SK-N-SH treated with all-trans-retinoic acid at 6 μM for 48 hours (cell line): ENCODE results near the gene HCN2.
"Not testable (repeated sequence)": the region's sequence is repeated elsewhere in the genome, so short reads cannot be mapped to it uniquely, and the experiment has no call there.

Experiments used
- ATAC-seq: fragments of 200-7000 bp; cut with Tn5 transposase; 3 replicates; pipeline ENCODE4 v1.9.1; 2020; ENCODE audit warnings: mild to moderate bottlenecking, moderate library complexity
- ARNTL ChIP-seq: fragments of 450-650 bp; formaldehyde crosslinking; IDR thresholded peaks from 2 replicates; pipeline ENCODE4 v1.5.0; 2020; ENCODE audit warnings: low read depth, mild to moderate bottlenecking, moderate library complexity, borderline replicate concordance
- BACH2 ChIP-seq: fragments of 250-450 bp; sonication (Bioruptor Pico); IDR thresholded peaks from 2 replicates; pipeline ENCODE4 v1.9.0; 2021; ENCODE audit warnings: mild to moderate bottlenecking, borderline replicate concordance
- CSDC2 ChIP-seq: fragments of 250-450 bp; sonication (Bioruptor Pico); IDR thresholded peaks from 2 replicates; pipeline ENCODE4 v1.5.0; 2020; ENCODE audit warnings: mild to moderate bottlenecking, moderate library complexity
- GLIS3 ChIP-seq: fragments of 250-450 bp; sonication (Bioruptor Pico); IDR thresholded peaks from 2 replicates; pipeline ENCODE4 v1.5.0; 2020; ENCODE audit warnings: mild to moderate bottlenecking, moderate library complexity
- ISL1 ChIP-seq: fragments of 250-450 bp; sonication (Bioruptor Pico); IDR thresholded peaks from 2 replicates; pipeline ENCODE4 v2.1.2; 2022; ENCODE audit warnings: mild to moderate bottlenecking, moderate library complexity
- OSR1 ChIP-seq: fragments of 250-450 bp; sonication (Bioruptor Pico); IDR thresholded peaks from 2 replicates; pipeline ENCODE4 v1.8.0; 2022; ENCODE audit warnings: moderate library complexity, mild to moderate bottlenecking, inconsistent platforms
- PATZ1 ChIP-seq: fragments of 250-450 bp; sonication (Bioruptor Pico); IDR thresholded peaks from 2 replicates; pipeline ENCODE4 v1.8.0; 2020; ENCODE audit warnings: mild to moderate bottlenecking, moderate library complexity, borderline replicate concordance
- RARB ChIP-seq: fragments of 250-450 bp; sonication (Bioruptor Pico); IDR thresholded peaks from 2 replicates; pipeline ENCODE4 v1.8.0; 2021; ENCODE audit warnings: mild to moderate bottlenecking, moderate library complexity
- TCF4 ChIP-seq: fragments of 250-450 bp; sonication (Bioruptor Pico); IDR thresholded peaks from 2 replicates; pipeline ENCODE4 v1.8.0; 2021; ENCODE audit warnings: mild to moderate bottlenecking, moderate library complexity, borderline replicate concordance
- ZFP3 ChIP-seq: fragments of 250-450 bp; sonication (Bioruptor Pico); IDR thresholded peaks from 2 replicates; pipeline ENCODE4 v1.5.0; 2020; ENCODE audit warnings: mild to moderate bottlenecking, moderate library complexity
- ZFP30 ChIP-seq: fragments of 450-650 bp; formaldehyde crosslinking; IDR thresholded peaks from 2 replicates; pipeline ENCODE4 v1.5.0; 2022; ENCODE audit warnings: mild to moderate bottlenecking, moderate library complexity
- ZNF70 ChIP-seq: fragments of 450-650 bp; formaldehyde crosslinking; IDR thresholded peaks from 2 replicates; pipeline ENCODE4 v1.5.0; 2020; ENCODE audit warnings: mild to moderate bottlenecking, moderate library complexity
- ZNF8 ChIP-seq: fragments of 450-650 bp; formaldehyde crosslinking; IDR thresholded peaks from 2 replicates; pipeline ENCODE4 v1.5.0; 2020; ENCODE audit warnings: mild to moderate bottlenecking, moderate library complexity
- TF ChIP-seq, protein P1 (sequence below): fragments of 250-450 bp; sonication (Bioruptor Pico); IDR thresholded peaks from 2 replicates; pipeline ENCODE4 v1.5.0; 2020; ENCODE audit warnings: mild to moderate bottlenecking, moderate library complexity
- TF ChIP-seq, protein P2 (sequence below): fragments of 250-450 bp; sonication (Bioruptor Pico); IDR thresholded peaks from 2 replicates; pipeline ENCODE4 v1.5.1; 2020; ENCODE audit warnings: low read depth, mild to moderate bottlenecking, moderate library complexity
- TF ChIP-seq, protein P3 (sequence below): fragments of 250-450 bp; sonication (Bioruptor Pico); IDR thresholded peaks from 2 replicates; pipeline ENCODE4 v1.8.0; 2021; ENCODE audit warnings: low read depth, mild to moderate bottlenecking, moderate library complexity, borderline replicate concordance
- TF ChIP-seq, protein P4 (sequence below): fragments of 250-450 bp; sonication (Bioruptor Pico); IDR thresholded peaks from 2 replicates; pipeline ENCODE4 v1.5.1; 2021; ENCODE audit warnings: mild to moderate bottlenecking, moderate library complexity

HCN2 gene

GRCh38 chr19:628168-628567 lies 38.5 kb downstream of the HCN2 start:
- no peak for ATAC-seq
- TF ChIP-seq ISL1 (CRISPR knock-in tag), result no peak
- no peak for TF ChIP-seq ZNF70 (CRISPR knock-in tag)
- no peak for TF ChIP-seq ZNF8 (CRISPR knock-in tag)
- TF ChIP-seq PATZ1, result no peak
- no peak for TF ChIP-seq CSDC2 (CRISPR knock-in tag)
- TF ChIP-seq RARB (CRISPR knock-in tag), result no peak
- TF ChIP-seq, protein P1, sequence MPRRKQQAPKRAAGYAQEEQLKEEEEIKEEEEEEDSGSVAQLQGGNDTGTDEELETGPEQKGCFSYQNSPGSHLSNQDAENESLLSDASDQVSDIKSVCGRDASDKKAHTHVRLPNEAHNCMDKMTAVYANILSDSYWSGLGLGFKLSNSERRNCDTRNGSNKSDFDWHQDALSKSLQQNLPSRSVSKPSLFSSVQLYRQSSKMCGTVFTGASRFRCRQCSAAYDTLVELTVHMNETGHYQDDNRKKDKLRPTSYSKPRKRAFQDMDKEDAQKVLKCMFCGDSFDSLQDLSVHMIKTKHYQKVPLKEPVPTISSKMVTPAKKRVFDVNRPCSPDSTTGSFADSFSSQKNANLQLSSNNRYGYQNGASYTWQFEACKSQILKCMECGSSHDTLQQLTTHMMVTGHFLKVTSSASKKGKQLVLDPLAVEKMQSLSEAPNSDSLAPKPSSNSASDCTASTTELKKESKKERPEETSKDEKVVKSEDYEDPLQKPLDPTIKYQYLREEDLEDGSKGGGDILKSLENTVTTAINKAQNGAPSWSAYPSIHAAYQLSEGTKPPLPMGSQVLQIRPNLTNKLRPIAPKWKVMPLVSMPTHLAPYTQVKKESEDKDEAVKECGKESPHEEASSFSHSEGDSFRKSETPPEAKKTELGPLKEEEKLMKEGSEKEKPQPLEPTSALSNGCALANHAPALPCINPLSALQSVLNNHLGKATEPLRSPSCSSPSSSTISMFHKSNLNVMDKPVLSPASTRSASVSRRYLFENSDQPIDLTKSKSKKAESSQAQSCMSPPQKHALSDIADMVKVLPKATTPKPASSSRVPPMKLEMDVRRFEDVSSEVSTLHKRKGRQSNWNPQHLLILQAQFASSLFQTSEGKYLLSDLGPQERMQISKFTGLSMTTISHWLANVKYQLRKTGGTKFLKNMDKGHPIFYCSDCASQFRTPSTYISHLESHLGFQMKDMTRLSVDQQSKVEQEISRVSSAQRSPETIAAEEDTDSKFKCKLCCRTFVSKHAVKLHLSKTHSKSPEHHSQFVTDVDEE (CRISPR knock-in tag), result no peak
- no peak for TF ChIP-seq ARNTL (CRISPR knock-in tag)
- TF ChIP-seq, protein P2, sequence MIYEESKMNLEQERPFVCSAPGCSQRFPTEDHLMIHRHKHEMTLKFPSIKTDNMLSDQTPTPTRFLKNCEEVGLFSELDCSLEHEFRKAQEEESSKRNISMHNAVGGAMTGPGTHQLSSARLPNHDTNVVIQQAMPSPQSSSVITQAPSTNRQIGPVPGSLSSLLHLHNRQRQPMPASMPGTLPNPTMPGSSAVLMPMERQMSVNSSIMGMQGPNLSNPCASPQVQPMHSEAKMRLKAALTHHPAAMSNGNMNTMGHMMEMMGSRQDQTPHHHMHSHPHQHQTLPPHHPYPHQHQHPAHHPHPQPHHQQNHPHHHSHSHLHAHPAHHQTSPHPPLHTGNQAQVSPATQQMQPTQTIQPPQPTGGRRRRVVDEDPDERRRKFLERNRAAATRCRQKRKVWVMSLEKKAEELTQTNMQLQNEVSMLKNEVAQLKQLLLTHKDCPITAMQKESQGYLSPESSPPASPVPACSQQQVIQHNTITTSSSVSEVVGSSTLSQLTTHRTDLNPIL (CRISPR knock-in tag), result no peak
- TF ChIP-seq GLIS3, result no peak
- TF ChIP-seq, protein P3, sequence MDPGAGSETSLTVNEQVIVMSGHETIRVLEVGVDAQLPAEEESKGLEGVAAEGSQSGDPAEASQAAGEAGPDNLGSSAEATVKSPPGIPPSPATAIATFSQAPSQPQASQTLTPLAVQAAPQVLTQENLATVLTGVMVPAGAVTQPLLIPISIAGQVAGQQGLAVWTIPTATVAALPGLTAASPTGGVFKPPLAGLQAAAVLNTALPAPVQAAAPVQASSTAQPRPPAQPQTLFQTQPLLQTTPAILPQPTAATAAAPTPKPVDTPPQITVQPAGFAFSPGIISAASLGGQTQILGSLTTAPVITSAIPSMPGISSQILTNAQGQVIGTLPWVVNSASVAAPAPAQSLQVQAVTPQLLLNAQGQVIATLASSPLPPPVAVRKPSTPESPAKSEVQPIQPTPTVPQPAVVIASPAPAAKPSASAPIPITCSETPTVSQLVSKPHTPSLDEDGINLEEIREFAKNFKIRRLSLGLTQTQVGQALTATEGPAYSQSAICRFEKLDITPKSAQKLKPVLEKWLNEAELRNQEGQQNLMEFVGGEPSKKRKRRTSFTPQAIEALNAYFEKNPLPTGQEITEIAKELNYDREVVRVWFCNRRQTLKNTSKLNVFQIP, result no peak

GRCh38 chr19:629515-629914 lies 39.8 kb downstream of the HCN2 start:
- not testable (repeated sequence) for ATAC-seq

- ATAC-seq, result no peak
Observed at GRCh38 chr19:629961-630714, 40.5 kb downstream of the HCN2 start.

DNA sequence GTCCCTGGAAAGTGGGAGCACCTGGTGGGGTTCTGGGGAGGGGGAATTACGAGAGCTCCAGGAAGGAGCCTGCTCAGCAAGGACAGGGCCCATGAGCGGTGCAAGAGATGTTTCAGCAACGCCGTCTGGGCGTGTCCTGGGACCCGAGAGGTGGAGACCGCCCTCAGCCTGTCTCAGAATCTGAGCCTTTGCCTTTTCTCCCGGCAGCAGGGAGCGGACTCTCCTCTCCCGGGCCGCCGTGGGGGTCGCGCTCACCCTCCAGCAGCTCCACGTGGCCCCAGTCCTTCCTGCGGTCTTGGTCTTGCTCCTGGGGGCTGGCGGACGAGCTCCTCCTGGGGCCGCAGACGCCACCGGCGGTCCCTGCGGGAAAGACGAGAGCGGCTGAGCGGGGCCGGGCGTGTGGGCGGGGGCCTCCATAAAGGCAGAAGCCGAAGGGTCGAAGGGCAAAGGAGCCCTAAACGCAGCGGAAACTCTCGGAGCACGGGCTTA lies 42.9 kb downstream of the HCN2 start:
- peak; percentile 80 for ATAC-seq
- TF ChIP-seq TCF4 (CRISPR knock-in tag) (no peak), OSR1 (no peak), ZFP3 (CRISPR knock-in tag) (no peak), BACH2 (CRISPR knock-in tag) (no peak)
- TF ChIP-seq, protein P1 (CRISPR knock-in tag), result no peak
- TF ChIP-seq, protein P4, sequence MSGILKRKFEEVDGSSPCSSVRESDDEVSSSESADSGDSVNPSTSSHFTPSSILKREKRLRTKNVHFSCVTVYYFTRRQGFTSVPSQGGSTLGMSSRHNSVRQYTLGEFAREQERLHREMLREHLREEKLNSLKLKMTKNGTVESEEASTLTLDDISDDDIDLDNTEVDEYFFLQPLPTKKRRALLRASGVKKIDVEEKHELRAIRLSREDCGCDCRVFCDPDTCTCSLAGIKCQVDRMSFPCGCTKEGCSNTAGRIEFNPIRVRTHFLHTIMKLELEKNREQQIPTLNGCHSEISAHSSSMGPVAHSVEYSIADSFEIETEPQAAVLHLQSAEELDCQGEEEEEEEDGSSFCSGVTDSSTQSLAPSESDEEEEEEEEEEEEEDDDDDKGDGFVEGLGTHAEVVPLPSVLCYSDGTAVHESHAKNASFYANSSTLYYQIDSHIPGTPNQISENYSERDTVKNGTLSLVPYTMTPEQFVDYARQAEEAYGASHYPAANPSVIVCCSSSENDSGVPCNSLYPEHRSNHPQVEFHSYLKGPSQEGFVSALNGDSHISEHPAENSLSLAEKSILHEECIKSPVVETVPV (CRISPR knock-in tag), result no peak

More at GRCh38 chr19:629961-630714, 40.5 kb downstream of the HCN2 start:
- TF ChIP-seq, protein P3, result no peak
- TF ChIP-seq RARB (CRISPR knock-in tag) (no peak), ZNF8 (CRISPR knock-in tag) (no peak), ZFP30 (no peak), BACH2 (CRISPR knock-in tag) (no peak), ZNF70 (CRISPR knock-in tag) (no peak), TCF4 (CRISPR knock-in tag) (no peak)
- TF ChIP-seq, protein P2 (CRISPR knock-in tag), result no peak
